HG03558 (cell line): ENCODE data around the gene FOXN3.
"Not testable (repeated sequence)": the region's sequence is repeated elsewhere in the genome, so short reads cannot be mapped to it uniquely, and the experiment has no call there.

ENCODE experiments used
- ATAC-seq: cut with Tn5 transposase; IDR thresholded peaks from one replicate; pipeline ENCODE4 v1.9.1; 2021; ENCODE audit warnings: moderate number of reproducible peaks; ENCODE audit not compliant: unreplicated experiment; ENCODE audit errors: extremely low read depth

FOXN3 gene

DNA sequence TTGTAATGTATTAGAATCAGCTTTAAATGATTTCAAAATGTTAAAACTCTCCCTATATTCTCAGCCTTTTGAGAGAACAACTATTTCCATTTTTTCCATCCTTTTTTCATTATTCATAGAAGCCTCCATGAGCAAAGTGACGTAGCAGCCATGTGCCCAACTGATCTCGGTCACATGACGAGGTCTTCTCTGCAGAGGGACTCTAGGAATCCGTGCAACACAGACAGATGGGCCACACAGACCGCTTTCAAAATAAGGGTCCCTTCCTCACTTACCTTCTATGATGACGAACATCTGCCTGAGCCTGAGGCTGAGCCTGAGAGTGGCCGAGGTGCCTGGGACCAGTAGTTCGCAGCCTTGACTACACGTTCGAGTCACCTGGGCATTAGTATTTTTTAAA lies 293.8 kb downstream of the FOXN3 start:
- no peak for ATAC-seq

DNA sequence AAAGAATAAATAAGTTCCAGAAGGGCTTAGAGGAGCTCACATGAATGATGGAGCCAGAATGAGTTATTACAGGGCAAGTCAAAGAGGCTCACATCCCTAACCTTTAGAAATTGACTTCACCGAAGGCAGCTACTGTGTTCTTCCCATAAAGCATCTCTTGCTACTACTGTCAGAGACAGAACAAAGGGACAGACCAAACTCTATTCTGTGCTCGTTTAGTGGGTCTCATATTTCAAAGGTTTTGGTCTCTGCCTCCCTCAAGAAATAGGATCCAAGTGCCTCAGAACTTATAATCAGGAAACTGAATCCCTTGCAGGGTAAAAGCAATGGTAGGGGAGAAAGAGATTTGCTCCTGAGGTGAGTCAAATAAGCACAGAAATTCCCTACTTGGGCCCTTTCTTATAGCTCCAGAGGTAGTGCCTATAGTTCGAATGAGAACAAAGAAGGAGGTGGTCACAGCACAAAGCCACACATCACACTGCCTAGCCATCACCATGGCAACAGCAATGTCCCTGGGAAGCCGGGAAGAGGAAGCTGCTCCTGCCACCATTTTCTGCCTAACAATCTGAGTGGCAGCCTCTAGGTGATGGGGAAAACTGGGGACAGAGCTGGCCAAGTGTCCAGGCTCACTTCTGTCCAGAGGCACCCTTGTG lies 294.9 kb downstream of the FOXN3 start:
- ATAC-seq: no peak

DNA sequence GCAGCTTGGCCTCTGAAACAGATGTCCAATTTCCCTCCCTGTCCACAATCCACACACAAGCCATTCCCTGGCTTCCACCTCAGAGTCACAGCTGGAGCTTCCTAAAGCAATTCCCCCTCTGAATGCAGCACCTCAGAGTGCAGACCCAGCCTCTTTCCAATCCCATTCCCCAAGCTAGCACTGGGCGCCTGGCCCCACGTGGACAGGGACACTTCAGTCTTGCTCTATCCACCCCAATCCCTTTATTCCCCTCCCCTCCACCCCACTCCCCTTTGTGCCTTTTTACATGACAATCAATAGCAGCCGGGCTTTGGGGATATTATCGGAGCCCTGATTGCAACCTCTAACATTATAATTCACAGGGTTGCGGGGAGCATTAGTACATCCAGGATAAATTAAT lies 300.0 kb downstream of the FOXN3 start:
- no peak for ATAC-seq

DNA sequence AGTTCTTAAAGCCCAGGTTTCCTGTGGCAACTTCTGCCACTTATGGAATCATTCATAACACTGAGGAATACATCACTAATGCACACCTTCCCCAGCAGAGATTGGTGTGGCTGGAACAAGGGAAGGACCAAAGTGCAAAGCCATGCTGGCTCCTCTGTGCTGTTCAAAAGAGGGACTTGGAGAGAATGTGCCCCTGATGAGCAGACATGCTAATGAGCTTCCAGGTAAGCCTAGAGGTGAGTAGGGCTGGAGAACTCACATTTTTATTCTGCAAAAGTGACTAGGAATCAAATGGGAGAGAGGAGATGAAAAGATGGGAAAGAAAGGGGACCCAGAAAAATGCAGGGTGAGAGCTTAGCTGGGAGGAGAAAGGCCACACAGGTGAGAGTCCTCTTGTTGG lies 302.9 kb downstream of the FOXN3 start:
- no peak for ATAC-seq

GRCh38 chr14:89112720-89113119 lies 304.3 kb downstream of the FOXN3 start:
- ATAC-seq: no peak

DNA sequence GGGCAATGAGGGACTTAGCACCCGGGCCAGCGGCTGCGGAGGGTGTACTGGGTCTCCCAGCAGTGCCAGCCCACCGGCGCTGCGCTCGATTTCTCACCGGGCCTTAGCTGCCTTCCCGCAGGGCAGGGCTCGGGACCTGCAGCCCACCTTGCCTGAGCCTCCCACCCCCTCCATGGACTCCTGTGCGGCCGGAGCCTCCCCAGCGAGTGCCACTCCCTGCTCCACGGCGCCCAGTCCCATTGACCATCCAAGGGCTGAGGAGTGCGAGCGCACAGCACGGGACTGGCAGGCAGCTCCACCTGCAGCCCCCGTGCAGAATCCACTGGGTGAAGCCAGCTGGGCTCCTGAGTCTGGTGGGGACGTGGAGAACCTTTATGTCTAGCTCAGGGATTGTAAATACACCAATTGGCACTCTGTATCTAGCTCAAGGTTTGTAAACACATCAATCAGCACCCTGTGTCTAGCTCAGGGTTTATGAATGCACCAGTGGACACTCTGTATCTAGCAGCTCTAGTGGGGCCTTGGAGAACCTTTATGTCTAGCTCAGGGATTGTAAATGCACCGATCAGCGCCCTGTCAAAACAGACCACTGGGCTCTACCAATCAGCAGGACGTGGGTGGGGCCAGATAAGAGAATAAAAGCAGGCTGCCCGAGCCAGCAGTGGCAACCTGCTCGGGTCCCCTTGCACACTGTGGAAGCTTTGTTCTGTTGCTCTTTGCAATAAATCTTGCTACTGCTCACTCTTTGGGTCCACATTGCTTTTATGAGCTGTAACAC lies 305.1 kb downstream of the FOXN3 start:
- ATAC-seq: not testable (repeated sequence)

DNA sequence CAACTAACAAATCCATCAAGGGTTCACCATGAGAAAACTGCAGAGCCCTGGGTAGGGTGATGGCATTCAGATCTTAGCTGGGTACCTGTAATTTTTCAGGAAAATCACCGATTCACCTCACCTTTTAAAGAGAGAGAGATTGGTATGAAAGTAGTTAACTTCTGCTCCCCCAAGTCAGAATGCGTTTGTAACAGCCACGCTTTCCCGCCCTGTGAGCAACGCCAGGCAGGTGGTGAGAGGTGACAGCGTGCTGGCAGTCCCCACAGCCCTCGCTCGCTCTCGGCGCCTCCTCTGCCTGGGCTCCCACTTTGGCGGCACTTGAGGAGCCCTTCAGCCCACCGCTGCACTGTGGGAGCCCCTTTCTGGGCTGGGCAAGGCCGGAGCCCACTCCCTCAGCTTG lies 305.8 kb downstream of the FOXN3 start:
- ATAC-seq: not testable (repeated sequence)

DNA sequence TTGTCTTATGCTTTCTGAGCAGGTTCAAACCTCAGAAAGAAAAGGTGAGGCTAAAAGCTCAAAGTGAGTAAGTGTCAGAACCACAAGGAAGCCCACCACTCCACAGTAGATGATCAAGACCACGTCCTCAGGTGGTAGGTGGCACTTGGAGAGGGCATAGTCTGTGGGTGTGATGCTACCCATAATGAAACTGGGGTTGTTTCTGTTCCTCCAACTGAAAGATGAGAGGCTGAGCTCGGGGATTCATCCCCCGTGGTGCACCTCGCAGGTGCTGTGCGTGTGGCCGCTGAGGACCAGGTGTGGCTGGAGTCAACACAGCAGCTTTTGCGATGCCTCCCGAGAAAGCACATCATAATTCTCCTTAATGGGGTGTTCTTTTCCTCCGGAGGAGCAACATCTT lies 306.9 kb downstream of the FOXN3 start:
- ATAC-seq: no peak

GRCh38 chr14:89108608-89109007 lies 308.4 kb downstream of the FOXN3 start:
- ATAC-seq: no peak

- ATAC-seq: no peak
Observed at GRCh38 chr14:89107626-89108025, 309.4 kb downstream of the FOXN3 start.
